IgD-negative memory B cell (primary cell): ENCODE results near the gene PPIL4. TPM values are rescaled to one million over a fixed set of nuclear protein-coding genes. Genes with fewer than 3 reads are reported as not detected.
"Not testable (repeated sequence)": the region's sequence is repeated elsewhere in the genome, so short reads cannot be mapped to it uniquely, and the experiment has no call there.

ENCODE experiments used
- H3K27ac Mint-ChIP-seq, 3 donors: one replicate each; pipeline ENCODE4 v1.8.0; 2020 to 2022; ENCODE audit warnings: mild to moderate bottlenecking in 3 of 3, mixed read lengths in 3 of 3, moderate library complexity in 1 of 3
- H3K27me3 Mint-ChIP-seq: one replicate; pipeline ENCODE4 v1.8.0; 2021; ENCODE audit warnings: mixed read lengths
- H3K36me3 Mint-ChIP-seq: one replicate; pipeline ENCODE4 v1.8.0; 2020; ENCODE audit warnings: mild to moderate bottlenecking, mixed read lengths
- H3K4me1 Mint-ChIP-seq, 3 donors: one replicate each; pipeline ENCODE4 v1.8.0; 2020 to 2022; ENCODE audit warnings: mixed read lengths in 3 of 3, mild to moderate bottlenecking in 1 of 3
- H3K4me3 Mint-ChIP-seq, 4 donors: one replicate each; pipeline ENCODE4 v1.8.0; 2020 to 2022; ENCODE audit warnings: mild to moderate bottlenecking in 4 of 4, mixed read lengths in 4 of 4, moderate library complexity in 3 of 4
- H3K9me3 Mint-ChIP-seq, 3 donors: one replicate each; pipeline ENCODE4 v1.8.0; 2020 to 2021; ENCODE audit warnings: mixed read lengths in 3 of 3, mild to moderate bottlenecking in 1 of 3
- polyA plus RNA-seq: library from polyadenylated mRNA; unstranded; fragments of 300-500 nt; fragmentation: Illumina TruSeq; gene quantifications from one replicate; pipeline ENCODE4 v1.2.3, GENCODE V29; 2021

PPIL4 gene
- polyA plus RNA-seq, 1 donor from 2014 or later: 11.1 TPM

GRCh38 chr6:149467265-149467664 lies 78.6 kb downstream of the PPIL4 start:
- Mint-ChIP-seq H3K27ac (peak overlapping the region; percentile 85 to 100 (median 98)), H3K27me3 (no peaks in the 10 kb centered on the region), H3K36me3 (peaks cover 16% of the 10 kb centered on the region), H3K4me3 (peak overlapping the region; percentile 13 to 94 (median 83)), H3K4me1 (peaks cover 54 to 78% (median 73%) of the 10 kb centered on the region in 3 donors), H3K9me3 (no peaks in the 10 kb centered on the region)

GRCh38 chr6:149464411-149464810 lies 81.4 kb downstream of the PPIL4 start:
- Mint-ChIP-seq H3K4me1 (peaks cover 39 to 57% (median 55%) of the 10 kb centered on the region in 3 donors), H3K36me3 (peaks cover 10% of the 10 kb centered on the region), H3K4me3 (peak overlapping the region; percentile 42 to 84 (median 54)), H3K27ac (peak overlapping the region; percentile 85 to 98 (median 94)), H3K9me3 (no peaks in the 10 kb centered on the region), H3K27me3 (no peaks in the 10 kb centered on the region)

- Mint-ChIP-seq H3K36me3 (peaks cover 7% of the 10 kb centered on the region), H3K9me3 (no peaks in the 10 kb centered on the region), H3K27me3 (no peaks in the 10 kb centered on the region), H3K4me3 (peak overlapping the region in 3 of 4 donors; percentile 19 to 66 (median 60)), H3K27ac (peak overlapping the region; percentile 85 to 98 (median 94)), H3K4me1 (peaks cover 41 to 57% (median 52%) of the 10 kb centered on the region in 3 donors)
These were observed 82.1 kb downstream of the PPIL4 start for GRCh38 chr6:149463781-149464180.

GRCh38 chr6:149462712-149463111 lies 83.1 kb downstream of the PPIL4 start:
- Mint-ChIP-seq H3K4me1 (peaks cover 33 to 49% (median 48%) of the 10 kb centered on the region in 3 donors), H3K4me3 (peak overlapping the region in 1 of 4 donors; percentile 60), H3K27ac (peak overlapping the region; percentile 83 to 98 (median 85))
- not testable (repeated sequence) for H3K27me3 Mint-ChIP-seq, H3K36me3 Mint-ChIP-seq, H3K9me3 Mint-ChIP-seq

- peaks cover 5% of the 10 kb centered on the region for H3K36me3 Mint-ChIP-seq
These were observed 84.2 kb downstream of the PPIL4 start for GRCh38 chr6:149461670-149462069.

GRCh38 chr6:149460249-149460648 lies 85.6 kb downstream of the PPIL4 start:
- not testable (repeated sequence) for H3K9me3 Mint-ChIP-seq, H3K27me3 Mint-ChIP-seq, H3K27ac Mint-ChIP-seq, H3K36me3 Mint-ChIP-seq, H3K4me3 Mint-ChIP-seq
- H3K4me1 Mint-ChIP-seq: peaks cover 28 to 30% (median 30%) of the 10 kb centered on the region in 3 donors

More at GRCh38 chr6:149461670-149462069, 84.2 kb downstream of the PPIL4 start:
- Mint-ChIP-seq H3K4me1 (peaks cover 33 to 42% (median 39%) of the 10 kb centered on the region in 3 donors), H3K4me3 (no peak overlapping the region), H3K27ac (peak overlapping the region in 2 of 3 donors; percentile 31 to 85), H3K9me3 (no peaks in the 10 kb centered on the region), H3K27me3 (no peaks in the 10 kb centered on the region)

- H3K27me3 Mint-ChIP-seq: no peaks in the 10 kb centered on the region
- H3K27ac Mint-ChIP-seq: no peak overlapping the region
- H3K9me3 Mint-ChIP-seq: no peaks in the 10 kb centered on the region
- H3K4me3 Mint-ChIP-seq: no peak overlapping the region
- H3K36me3 Mint-ChIP-seq: peaks cover 3% of the 10 kb centered on the region
- H3K4me1 Mint-ChIP-seq: peaks cover 27 to 28% (median 27%) of the 10 kb centered on the region in 3 donors
These were observed 86.1 kb downstream of the PPIL4 start for GRCh38 chr6:149459761-149460160.

GRCh38 chr6:149458806-149459205 lies 87.0 kb downstream of the PPIL4 start:
- H3K4me3 Mint-ChIP-seq: peak overlapping the region in 1 of 4 donors; percentile 13
- no peaks in the 10 kb centered on the region for H3K9me3 Mint-ChIP-seq
- peaks cover 18 to 20% (median 19%) of the 10 kb centered on the region in 3 donors for H3K4me1 Mint-ChIP-seq
- H3K27me3 Mint-ChIP-seq: no peaks in the 10 kb centered on the region
- H3K27ac Mint-ChIP-seq: peak overlapping the region in 2 of 3 donors; percentile 76 to 78
- H3K36me3 Mint-ChIP-seq: peaks cover 2% of the 10 kb centered on the region

GRCh38 chr6:149458196-149458595 lies 87.6 kb downstream of the PPIL4 start:
- Mint-ChIP-seq H3K4me3 (no peak overlapping the region), H3K27me3 (no peaks in the 10 kb centered on the region), H3K36me3 (no peaks in the 10 kb centered on the region), H3K27ac (no peak overlapping the region), H3K9me3 (no peaks in the 10 kb centered on the region), H3K4me1 (peaks cover 14 to 16% (median 14%) of the 10 kb centered on the region in 3 donors)

- H3K36me3 Mint-ChIP-seq: no peaks in the 10 kb centered on the region
These were observed 88.4 kb downstream of the PPIL4 start for GRCh38 chr6:149457316-149457884.

GRCh38 chr6:149456311-149457021 lies 89.4 kb downstream of the PPIL4 start:
- no peaks in the 10 kb centered on the region for H3K36me3 Mint-ChIP-seq
- no peak overlapping the region for H3K4me3 Mint-ChIP-seq
- no peak overlapping the region for H3K27ac Mint-ChIP-seq

More at GRCh38 chr6:149457316-149457884, 88.4 kb downstream of the PPIL4 start:
- Mint-ChIP-seq H3K4me3 (no peak overlapping the region), H3K4me1 (peaks cover 6 to 8% (median 6%) of the 10 kb centered on the region in 3 donors), H3K27me3 (no peaks in the 10 kb centered on the region), H3K9me3 (no peaks in the 10 kb centered on the region), H3K27ac (no peak overlapping the region)

GRCh38 chr6:149455031-149455732 lies 90.7 kb downstream of the PPIL4 start:
- Mint-ChIP-seq H3K4me1 (peaks cover 2 to 7% (median 6%) of the 10 kb centered on the region in 3 donors), H3K36me3 (no peaks in the 10 kb centered on the region), H3K27me3 (no peaks in the 10 kb centered on the region), H3K9me3 (no peaks in the 10 kb centered on the region), H3K4me3 (no peak overlapping the region), H3K27ac (peak overlapping the region in 2 of 3 donors; percentile 80 to 93)

More at GRCh38 chr6:149456311-149457021, 89.4 kb downstream of the PPIL4 start:
- Mint-ChIP-seq H3K27me3 (no peaks in the 10 kb centered on the region), H3K4me1 (peaks cover 2 to 7% (median 6%) of the 10 kb centered on the region in 3 donors), H3K9me3 (no peaks in the 10 kb centered on the region)
